OCI-LY1 (cell line): ENCODE data around the gene DGCR2.
"Not testable (repeated sequence)": the region's sequence is repeated elsewhere in the genome, so short reads cannot be mapped to it uniquely, and the experiment has no call there.

Experiments
- H2AFZ ChIP-seq: fragments of 200-600 bp; sonication (generic), shearing (Covaris generic); 2 replicates; pipeline ENCODE4 v1.6.0; 2014; ENCODE audit warnings: antibody characterized with exemption, mild to moderate bottlenecking, low read length
- H3F3A ChIP-seq: fragments of 200-600 bp; sonication (generic), shearing (Covaris generic); 2 replicates; pipeline ENCODE4 v1.6.0; 2014; ENCODE audit warnings: mild to moderate bottlenecking, antibody characterized with exemption, low read length, moderate library complexity; ENCODE audit not compliant: insufficient read depth
- H3K27ac ChIP-seq: fragments of 200-600 bp; sonication (generic); 2 replicates; pipeline ENCODE4 v1.5.1; 2014; ENCODE audit warnings: low read length, mixed run types, mild to moderate bottlenecking, low read depth; ENCODE audit not compliant: poor library complexity, severe bottlenecking
- H3K27me3 ChIP-seq: fragments of 200-600 bp; sonication (generic); 2 replicates; pipeline ENCODE4 v1.6.0; 2014; ENCODE audit warnings: antibody characterized with exemption, mild to moderate bottlenecking, low read length, moderate library complexity; ENCODE audit not compliant: insufficient read depth
- H3K36me3 ChIP-seq: fragments of 200-600 bp; sonication (generic); 2 replicates; pipeline ENCODE4 v1.6.1; 2014; ENCODE audit warnings: mild to moderate bottlenecking, antibody characterized with exemption, low read length, moderate library complexity, mixed read lengths; ENCODE audit not compliant: insufficient read depth
- H3K4me1 ChIP-seq: fragments of 200-600 bp; sonication (generic); 2 replicates; pipeline ENCODE4 v1.5.1; 2014; ENCODE audit warnings: mild to moderate bottlenecking, low read length, moderate library complexity; ENCODE audit not compliant: insufficient read depth, severe bottlenecking
- H3K4me2 ChIP-seq: fragments of 200-600 bp; sonication (generic), shearing (Covaris generic); 2 replicates; pipeline ENCODE4 v1.6.1; 2014; ENCODE audit warnings: low read length
- H3K4me3 ChIP-seq: fragments of 200-600 bp; sonication (generic); 2 replicates; pipeline ENCODE4 v1.5.1; 2014; ENCODE audit warnings: low read length, low read depth, mild to moderate bottlenecking, mixed read lengths; ENCODE audit not compliant: poor library complexity, severe bottlenecking
- H3K79me2 ChIP-seq: fragments of 200-600 bp; shearing (Covaris generic); 2 replicates; pipeline ENCODE4 v1.6.1; 2016; ENCODE audit warnings: mixed run types, low read length, mixed read lengths; ENCODE audit not compliant: insufficient read depth
- H3K9ac ChIP-seq: fragments of 200-600 bp; sonication (generic), shearing (Covaris generic); 2 replicates; pipeline ENCODE4 v1.6.1; 2014; ENCODE audit warnings: mild to moderate bottlenecking, low read length, mixed read lengths
- H3K9me2 ChIP-seq: fragments of 200-600 bp; sonication (generic), shearing (Covaris generic); 2 replicates; pipeline ENCODE4 v1.6.1; 2014; ENCODE audit warnings: low read depth, mild to moderate bottlenecking, low read length, mixed read lengths
- H3K9me3 ChIP-seq: fragments of 200-600 bp; shearing (Covaris generic); 2 replicates; pipeline ENCODE4 v1.6.1; 2014; ENCODE audit warnings: low read length, mixed read lengths
- H4K20me1 ChIP-seq: fragments of 200-600 bp; sonication (generic), shearing (Covaris generic); 2 replicates; pipeline ENCODE4 v1.6.0; 2016; ENCODE audit warnings: mild to moderate bottlenecking, low read length; ENCODE audit not compliant: insufficient read depth
- CTCF ChIP-seq: fragments of 200-600 bp; sonication (generic), shearing (Covaris generic); IDR thresholded peaks from 2 replicates; pipeline ENCODE4 v1.5.1; 2017; ENCODE audit warnings: mild to moderate bottlenecking, antibody characterized with exemption, low read length, moderate library complexity, mixed read lengths
- EZH2 ChIP-seq: fragments of 200-600 bp; sonication (generic), shearing (Covaris generic); IDR thresholded peaks from 2 replicates; pipeline ENCODE4 v1.8.0; 2017; ENCODE audit warnings: borderline replicate concordance, mixed run types, mild to moderate bottlenecking, antibody characterized with exemption, low read length, moderate library complexity, mixed read lengths

Gene DGCR2

GRCh38 chr22:19080853-19081252 lies 41.4 kb downstream of the DGCR2 start:
- no peak for TF ChIP-seq EZH2
- TF ChIP-seq CTCF = no peak
- Histone ChIP-seq H3K36me3 (peaks cover 24% of the 10 kb centered on the region; the same call in 1 of the 2 replicates), H3K9ac (no peak overlapping the region), H3K4me2 (no peak overlapping the region), H3K9me3 (no peaks in the 10 kb centered on the region), H4K20me1 (no peaks in the 10 kb centered on the region), H3K27ac (no peak overlapping the region), H3F3A (no peaks in the 10 kb centered on the region), H3K79me2 (no peaks in the 10 kb centered on the region), H3K4me3 (no peak overlapping the region), H2AFZ (no peak overlapping the region), H3K27me3 (no peaks in the 10 kb centered on the region), H3K4me1 (peaks cover 8% of the 10 kb centered on the region), H3K9me2 (no peaks in the 10 kb centered on the region)

GRCh38 chr22:19079691-19080090 lies 42.5 kb downstream of the DGCR2 start:
- no peak for TF ChIP-seq EZH2
- TF ChIP-seq CTCF = no peak
- Histone ChIP-seq H3K27me3 (no peaks in the 10 kb centered on the region), H3F3A (no peaks in the 10 kb centered on the region), H3K36me3 (peaks cover 24% of the 10 kb centered on the region; the same call in 1 of the 2 replicates), H3K4me1 (no peaks in the 10 kb centered on the region), H2AFZ (no peak overlapping the region), H3K9me2 (no peaks in the 10 kb centered on the region), H3K27ac (no peak overlapping the region), H3K79me2 (no peaks in the 10 kb centered on the region), H3K4me2 (no peak overlapping the region), H3K4me3 (no peak overlapping the region), H3K9me3 (no peaks in the 10 kb centered on the region), H4K20me1 (no peaks in the 10 kb centered on the region), H3K9ac (no peak overlapping the region)

GRCh38 chr22:19075404-19075803 lies 46.8 kb downstream of the DGCR2 start:
- H3K36me3 ChIP-seq = peaks cover 29% of the 10 kb centered on the region

GRCh38 chr22:19072853-19073252 lies 49.4 kb downstream of the DGCR2 start:
- not testable (repeated sequence) for H3F3A ChIP-seq, H3K27me3 ChIP-seq, H3K79me2 ChIP-seq, H3K9ac ChIP-seq, H3K4me3 ChIP-seq, H3K4me1 ChIP-seq, H3K9me3 ChIP-seq, H3K9me2 ChIP-seq, H3K27ac ChIP-seq, H3K4me2 ChIP-seq, H2AFZ ChIP-seq, H4K20me1 ChIP-seq
- H3K36me3 ChIP-seq = peaks cover 39% of the 10 kb centered on the region

More at GRCh38 chr22:19075404-19075803, 46.8 kb downstream of the DGCR2 start:
- H3F3A ChIP-seq = no peaks in the 10 kb centered on the region
- no peaks in the 10 kb centered on the region; the same call in 1 of the 2 replicates for H4K20me1 ChIP-seq
- TF ChIP-seq CTCF (no peak), EZH2 (no peak)
- H3K9me3 ChIP-seq = no peaks in the 10 kb centered on the region
- no peak overlapping the region for H3K9ac ChIP-seq
- H2AFZ ChIP-seq = no peak overlapping the region
- no peaks in the 10 kb centered on the region for H3K9me2 ChIP-seq
- no peaks in the 10 kb centered on the region for H3K27me3 ChIP-seq
- no peak overlapping the region for H3K4me2 ChIP-seq
- no peak overlapping the region for H3K4me3 ChIP-seq
- H3K4me1 ChIP-seq = no peaks in the 10 kb centered on the region
- no peak overlapping the region for H3K27ac ChIP-seq
- no peaks in the 10 kb centered on the region for H3K79me2 ChIP-seq
